DOHH2 (cell line): Measurements from ENCODE around the gene MAP3K5.

Experiments used
- EZH2phosphoT487 ChIP-seq: fragments of 200-600 bp; sonication (generic); IDR thresholded peaks from 2 replicates; pipeline ENCODE4 v1.6.1; 2017; ENCODE audit warnings: borderline replicate concordance, mild to moderate bottlenecking, antibody characterized with exemption, low read length, moderate library complexity, mixed read lengths
- TF ChIP-seq, protein P1 (sequence below): fragments of 200-600 bp; sonication (generic); IDR thresholded peaks from one replicate; pipeline ENCODE4 v1.5.1; 2014; ENCODE audit warnings: antibody characterized with exemption, mild to moderate bottlenecking, low read depth, low read length; ENCODE audit not compliant: poor library complexity, severe bottlenecking

DNA sequence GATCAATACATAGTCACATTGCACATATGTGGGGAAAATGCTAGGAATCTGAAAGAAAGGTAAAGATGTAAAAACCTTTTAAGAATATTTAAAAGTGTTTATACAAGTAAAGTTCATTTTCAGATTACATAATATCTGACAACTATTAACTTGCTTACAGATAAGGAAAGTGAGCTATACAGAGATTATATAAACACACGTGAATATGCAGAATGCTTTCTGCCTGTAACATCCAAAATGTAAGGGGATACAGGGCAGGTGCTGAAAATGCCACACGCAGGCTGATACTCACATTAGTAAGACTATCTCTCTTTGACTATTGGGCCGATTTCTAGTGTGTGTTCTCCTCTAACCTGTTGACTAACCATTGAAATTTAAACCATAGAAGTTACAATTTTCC is 224.1 kb downstream of the MAP3K5 start:
- TF ChIP-seq, protein P1, sequence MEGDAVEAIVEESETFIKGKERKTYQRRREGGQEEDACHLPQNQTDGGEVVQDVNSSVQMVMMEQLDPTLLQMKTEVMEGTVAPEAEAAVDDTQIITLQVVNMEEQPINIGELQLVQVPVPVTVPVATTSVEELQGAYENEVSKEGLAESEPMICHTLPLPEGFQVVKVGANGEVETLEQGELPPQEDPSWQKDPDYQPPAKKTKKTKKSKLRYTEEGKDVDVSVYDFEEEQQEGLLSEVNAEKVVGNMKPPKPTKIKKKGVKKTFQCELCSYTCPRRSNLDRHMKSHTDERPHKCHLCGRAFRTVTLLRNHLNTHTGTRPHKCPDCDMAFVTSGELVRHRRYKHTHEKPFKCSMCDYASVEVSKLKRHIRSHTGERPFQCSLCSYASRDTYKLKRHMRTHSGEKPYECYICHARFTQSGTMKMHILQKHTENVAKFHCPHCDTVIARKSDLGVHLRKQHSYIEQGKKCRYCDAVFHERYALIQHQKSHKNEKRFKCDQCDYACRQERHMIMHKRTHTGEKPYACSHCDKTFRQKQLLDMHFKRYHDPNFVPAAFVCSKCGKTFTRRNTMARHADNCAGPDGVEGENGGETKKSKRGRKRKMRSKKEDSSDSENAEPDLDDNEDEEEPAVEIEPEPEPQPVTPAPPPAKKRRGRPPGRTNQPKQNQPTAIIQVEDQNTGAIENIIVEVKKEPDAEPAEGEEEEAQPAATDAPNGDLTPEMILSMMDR, result no peak
- TF ChIP-seq EZH2phosphoT487, result no peak
